ENCODE measurements around the gene ZNF469.

ZNF469 gene

GRCh38 chr16:88428156-88428555, 45.4 kb downstream of the ZNF469 start:
- peaks cover 27% of the 10 kb centered on the region for H3K27me3 ChIP-seq (ENCODE audit: insufficient read depth, low read length, poor library complexity)
- TF ChIP-seq EZH2 (IDR thresholded peaks at IDR 0.05; ENCODE audit: borderline replicate concordance, low read depth, low read length, severe bottlenecking) (no peak), CTCF (IDR thresholded peaks at IDR 0.05; ENCODE audit: borderline replicate concordance, extremely low read depth, low read length, poor library complexity, severe bottlenecking) (no peak)
- H3K79me2 ChIP-seq (ENCODE audit: insufficient read depth, low read length): no peaks in the 10 kb centered on the region
- ATAC-seq (ENCODE audit: insufficient read depth, low read depth) (no peak), DNase-seq (no peak)
- no peak overlapping the region for H3K27ac ChIP-seq (ENCODE audit: low read length)
- H3K4me2 ChIP-seq (ENCODE audit: insufficient read depth, low read length): no peak overlapping the region
- peaks cover 14% of the 10 kb centered on the region; the same call in 1 of the 2 replicates for H4K20me1 ChIP-seq (ENCODE audit: insufficient read depth, low read length)
- H3K9me3 ChIP-seq (ENCODE audit: insufficient read depth, low read length, severe bottlenecking): no peaks in the 10 kb centered on the region
- peaks cover 14% of the 10 kb centered on the region for H3K4me1 ChIP-seq (ENCODE audit: insufficient read depth, low read length)
- H3K4me3 ChIP-seq (ENCODE audit: low read depth in 1 of 2, low read length in 2 of 2): no peak overlapping the region
- no peak overlapping the region for H2AFZ ChIP-seq (ENCODE audit: low read depth, low read length)
- no peak overlapping the region for H3K9ac ChIP-seq (ENCODE audit: low read depth, low read length)
- no peaks in the 10 kb centered on the region for H3K36me3 ChIP-seq (ENCODE audit: insufficient read depth, low read length)

- H3K36me3 ChIP-seq (ENCODE audit: insufficient read depth, low read length): no peaks in the 10 kb centered on the region
- peaks cover 14% of the 10 kb centered on the region for H3K4me1 ChIP-seq (ENCODE audit: insufficient read depth, low read length)
- no peak overlapping the region for H3K4me2 ChIP-seq (ENCODE audit: insufficient read depth, low read length)
- no peak overlapping the region for H3K9ac ChIP-seq (ENCODE audit: low read depth, low read length)
- no peaks in the 10 kb centered on the region for H3K9me3 ChIP-seq (ENCODE audit: insufficient read depth, low read length, severe bottlenecking)
- peaks cover 27% of the 10 kb centered on the region for H3K27me3 ChIP-seq (ENCODE audit: insufficient read depth, low read length, poor library complexity)
- H3K4me3 ChIP-seq (ENCODE audit: low read depth in 1 of 2, low read length in 2 of 2): no peak overlapping the region
- H3K79me2 ChIP-seq (ENCODE audit: insufficient read depth, low read length): no peaks in the 10 kb centered on the region
- no peak for TF ChIP-seq CTCF (IDR thresholded peaks at IDR 0.05; ENCODE audit: borderline replicate concordance, extremely low read depth, low read length, poor library complexity, severe bottlenecking)
- TF ChIP-seq EZH2 (IDR thresholded peaks at IDR 0.05; ENCODE audit: borderline replicate concordance, low read depth, low read length, severe bottlenecking): no peak
- peaks cover 16% of the 10 kb centered on the region; the same call in 1 of the 2 replicates for H4K20me1 ChIP-seq (ENCODE audit: insufficient read depth, low read length)
- ATAC-seq (ENCODE audit: insufficient read depth, low read depth) (no peak), DNase-seq (no peak)
- no peak overlapping the region for H3K27ac ChIP-seq (ENCODE audit: low read length)
- H2AFZ ChIP-seq (ENCODE audit: low read depth, low read length): no peak overlapping the region
Measured at GRCh38 chr16:88428616-88429386, 46.0 kb downstream of the ZNF469 start.

- Histone ChIP-seq H3K79me2 (ENCODE audit: insufficient read depth, low read length) (no peaks in the 10 kb centered on the region), H3K9me3 (ENCODE audit: insufficient read depth, low read length, severe bottlenecking) (no peaks in the 10 kb centered on the region), H3K27me3 (ENCODE audit: insufficient read depth, low read length, poor library complexity) (peaks cover 27% of the 10 kb centered on the region), H3K36me3 (ENCODE audit: insufficient read depth, low read length) (no peaks in the 10 kb centered on the region), H4K20me1 (ENCODE audit: insufficient read depth, low read length) (peaks cover 16% of the 10 kb centered on the region; the same call in 1 of the 2 replicates), H3K27ac (ENCODE audit: low read length) (no peak overlapping the region), H3K4me3 (ENCODE audit: low read depth in 1 of 2, low read length in 2 of 2) (peak overlapping the region in 1 of 2 experiments; percentile 52; a peak in 2 of 4 replicates), H3K4me2 (ENCODE audit: insufficient read depth, low read length) (peak overlapping the region; percentile 56), H3K9ac (ENCODE audit: low read depth, low read length) (peak overlapping the region; percentile 53; the same call in 1 of the 2 replicates), H2AFZ (ENCODE audit: low read depth, low read length) (peak overlapping the region; percentile 47; the same call in 1 of the 2 replicates), H3K4me1 (ENCODE audit: insufficient read depth, low read length) (peaks cover 14% of the 10 kb centered on the region)
- no peak for ATAC-seq (ENCODE audit: insufficient read depth, low read depth)
- no peak for DNase-seq
- TF ChIP-seq EZH2 (IDR thresholded peaks at IDR 0.05; ENCODE audit: borderline replicate concordance, low read depth, low read length, severe bottlenecking) (no peak), CTCF (IDR thresholded peaks at IDR 0.05; ENCODE audit: borderline replicate concordance, extremely low read depth, low read length, poor library complexity, severe bottlenecking) (no peak)
Measured at GRCh38 chr16:88429387-88430184, 46.8 kb downstream of the ZNF469 start.
